ENCODE results near the gene CHTF8. TPM values are rescaled to one million over a fixed set of nuclear protein-coding genes. Genes with fewer than 3 reads are reported as not detected.

Gene CHTF8
- total RNA-seq, 1 donor from 2014 or later: 119 TPM

- intact Hi-C loops (cut with micrococcal nuclease): no loop called here
These were observed 43.1 kb downstream of the CHTF8 start for GRCh38 chr16:69089091-69089910.

- intact Hi-C loops (cut with micrococcal nuclease): no loop called here
These were observed 43.7 kb downstream of the CHTF8 start for GRCh38 chr16:69088684-69089083.

- intact Hi-C loops (cut with micrococcal nuclease): no loop called here
These were observed 45.2 kb downstream of the CHTF8 start for GRCh38 chr16:69087161-69087581.

- intact Hi-C loops (cut with micrococcal nuclease): no loop called here
These were observed 47.2 kb downstream of the CHTF8 start for GRCh38 chr16:69085032-69085695.

GRCh38 chr16:69084289-69084688 is 48.1 kb downstream of the CHTF8 start:
- intact Hi-C loops (cut with micrococcal nuclease): no loop called here

GRCh38 chr16:69083306-69083941 is 49.0 kb downstream of the CHTF8 start:
- intact Hi-C loops (cut with micrococcal nuclease): no loop called here

- intact Hi-C loops (cut with micrococcal nuclease): no loop called here
These were observed 52.7 kb downstream of the CHTF8 start for GRCh38 chr16:69079697-69080096.

GRCh38 chr16:69078073-69078472 is 54.3 kb downstream of the CHTF8 start:
- intact Hi-C loops (cut with micrococcal nuclease): no loop called here

- intact Hi-C loops (cut with micrococcal nuclease): no loop called here
These were observed 55.1 kb downstream of the CHTF8 start for GRCh38 chr16:69077251-69077650.

GRCh38 chr16:69073181-69073702 is 59.1 kb downstream of the CHTF8 start:
- intact Hi-C loops (cut with micrococcal nuclease): no loop called here

GRCh38 chr16:69072640-69072974 is 59.8 kb downstream of the CHTF8 start:
- intact Hi-C loops (cut with micrococcal nuclease): no loop called here

GRCh38 chr16:69071036-69071435 is 61.4 kb downstream of the CHTF8 start:
- intact Hi-C loops (cut with micrococcal nuclease): no loop called here

- intact Hi-C loops (cut with micrococcal nuclease): no loop called here
These were observed 62.9 kb downstream of the CHTF8 start for GRCh38 chr16:69069504-69069903.

Other genes starting within 250 kb of the CHTF8 start
- gene HAS3, start 26.9 kb downstream of the CHTF8 start, total RNA-seq: 0.59 and 0.61 TPM in 2 replicates
- gene UTP4, start 61 bp upstream of the CHTF8 start, total RNA-seq: 57.2 and 57.9 TPM in 2 replicates
- 18.5 and 19.3 TPM in 2 replicates for gene SNTB2, start 54.6 kb upstream of the CHTF8 start, total RNA-seq
- 38.6 and 40.1 TPM in 2 replicates for gene VPS4A, start 178.8 kb upstream of the CHTF8 start, total RNA-seq
- 12.0 and 12.8 TPM in 2 replicates for gene PDF, start 198.0 kb upstream of the CHTF8 start, total RNA-seq
- gene COG8, start 207.0 kb upstream of the CHTF8 start, total RNA-seq: 35.0 and 35.8 TPM in 2 replicates
- 46.2 and 50.2 TPM in 2 replicates for gene NIP7, start 207.2 kb upstream of the CHTF8 start, total RNA-seq
- gene TMED6, start 219.2 kb upstream of the CHTF8 start, total RNA-seq: 2.4 and 3.3 TPM in 2 replicates

All from T-helper 1 cell treated with Interleukin-12 subunit alpha and Interleukin-12 subunit beta and Interleukin-4 antibody, amounts not matched to agents 30 ng/mL and 1 ng/mL, for 36 hours (primary cell).